Bronchial epithelial cell (primary cell): ENCODE measurements around the gene ASGR1. TPM values are rescaled to one million over a fixed set of nuclear protein-coding genes. Genes with fewer than 3 reads are reported as not detected.

ENCODE experiments used
- DNase-seq: peaks from one replicate; pipeline ENCODE4 v3.0.0-alpha.2; 2010; ENCODE audit warnings: low read depth
- FAIRE-seq: peaks from 2 replicates; lab custom pipeline; 2011; peaks lifted over from hg19 to GRCh38; lab: Jason Lieb, UNC
- H3K27me3 ChIP-seq: 2 replicates; pipeline ENCODE4 v1.5.1; 2011; ENCODE audit warnings: low read length; ENCODE audit not compliant: control insufficient read depth, insufficient read depth
- H3K36me3 ChIP-seq: 2 replicates; pipeline ENCODE4 v1.5.1; 2011; ENCODE audit warnings: low read length; ENCODE audit not compliant: control insufficient read depth, insufficient read depth
- H3K4me3 ChIP-seq: 2 replicates; pipeline ENCODE4 v1.5.1; 2011; ENCODE audit warnings: mild to moderate bottlenecking, low read depth, low read length, control low read depth
- CTCF ChIP-seq: IDR thresholded peaks from 2 replicates; pipeline ENCODE4 v1.5.1; 2011; ENCODE audit warnings: mild to moderate bottlenecking, moderate library complexity, low read length, control low read depth, inconsistent platforms; ENCODE audit not compliant: insufficient read depth, severe bottlenecking
- total RNA-seq: library from RNA; depleted of rRNA; stranded (reverse); fragments of >200 nt; gene quantifications from 2 replicates; pipeline ENCODE4 v1.2.1, GENCODE V29; 2014

The ASGR1 gene
- total RNA-seq, 1 donor from 2014 or later = under 0.01 TPM

- TF ChIP-seq CTCF = no peak
- FAIRE-seq (no peak), DNase-seq (no peak)
- Histone ChIP-seq H3K36me3 (no peaks in the 10 kb centered on the region), H3K4me3 (peak overlapping the region; percentile 48), H3K27me3 (no peaks in the 10 kb centered on the region)
Observed at GRCh38 chr17:7205561-7205960, 26.4 kb upstream of the ASGR1 start.

GRCh38 chr17:7204828-7205461, 25.8 kb upstream of the ASGR1 start:
- Histone ChIP-seq H3K36me3 (no peaks in the 10 kb centered on the region), H3K4me3 (peak overlapping the region; percentile 48), H3K27me3 (no peaks in the 10 kb centered on the region)
- no peak for FAIRE-seq
- TF ChIP-seq CTCF = no peak
- DNase-seq = peak; percentile 63

- H3K36me3 ChIP-seq = no peaks in the 10 kb centered on the region
- no peak for TF ChIP-seq CTCF
- peak overlapping the region; percentile 48 for H3K4me3 ChIP-seq
- no peaks in the 10 kb centered on the region for H3K27me3 ChIP-seq
- FAIRE-seq = no peak
- DNase-seq = no peak
Observed at GRCh38 chr17:7204336-7204735, 25.2 kb upstream of the ASGR1 start.

DNA sequence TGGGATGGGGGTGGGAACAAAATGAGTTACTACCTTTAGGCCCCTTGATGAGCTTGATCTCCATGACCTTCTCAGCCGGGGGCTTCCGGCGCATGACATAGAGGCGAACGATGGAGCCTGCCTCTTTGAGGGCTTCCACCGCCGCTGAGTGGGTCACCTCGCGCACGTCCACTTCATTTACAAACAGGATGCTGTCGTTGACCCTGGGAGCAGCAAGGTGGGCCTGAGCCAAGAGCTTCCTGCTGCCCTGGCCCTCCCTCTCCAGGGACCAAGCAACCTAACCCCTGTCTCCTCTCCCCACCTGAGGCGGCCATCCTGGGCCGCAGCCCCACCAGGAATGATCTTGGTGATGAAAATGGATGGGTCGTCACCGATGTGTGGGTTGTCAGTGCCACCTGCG, 24.2 kb upstream of the ASGR1 start:
- TF ChIP-seq CTCF = no peak
- Histone ChIP-seq H3K4me3 (no peak overlapping the region), H3K36me3 (no peaks in the 10 kb centered on the region), H3K27me3 (no peaks in the 10 kb centered on the region)
- FAIRE-seq (no peak), DNase-seq (no peak)

GRCh38 chr17:7196651-7197401, 17.7 kb upstream of the ASGR1 start:
- Histone ChIP-seq H3K4me3 (no peak overlapping the region), H3K36me3 (no peaks in the 10 kb centered on the region), H3K27me3 (no peaks in the 10 kb centered on the region)
- TF ChIP-seq CTCF = no peak
- FAIRE-seq (peak; percentile 72), DNase-seq (no peak)
